GM21447 (cell line): ENCODE measurements around the gene LYRM9.
"Not testable (repeated sequence)": the region's sequence is repeated elsewhere in the genome, so short reads cannot be mapped to it uniquely, and the experiment has no call there.

ENCODE experiments used
- ATAC-seq: cut with Tn5 transposase; IDR thresholded peaks from one replicate; pipeline ENCODE4 v1.9.1; 2021; ENCODE audit not compliant: unreplicated experiment

LYRM9 gene

DNA sequence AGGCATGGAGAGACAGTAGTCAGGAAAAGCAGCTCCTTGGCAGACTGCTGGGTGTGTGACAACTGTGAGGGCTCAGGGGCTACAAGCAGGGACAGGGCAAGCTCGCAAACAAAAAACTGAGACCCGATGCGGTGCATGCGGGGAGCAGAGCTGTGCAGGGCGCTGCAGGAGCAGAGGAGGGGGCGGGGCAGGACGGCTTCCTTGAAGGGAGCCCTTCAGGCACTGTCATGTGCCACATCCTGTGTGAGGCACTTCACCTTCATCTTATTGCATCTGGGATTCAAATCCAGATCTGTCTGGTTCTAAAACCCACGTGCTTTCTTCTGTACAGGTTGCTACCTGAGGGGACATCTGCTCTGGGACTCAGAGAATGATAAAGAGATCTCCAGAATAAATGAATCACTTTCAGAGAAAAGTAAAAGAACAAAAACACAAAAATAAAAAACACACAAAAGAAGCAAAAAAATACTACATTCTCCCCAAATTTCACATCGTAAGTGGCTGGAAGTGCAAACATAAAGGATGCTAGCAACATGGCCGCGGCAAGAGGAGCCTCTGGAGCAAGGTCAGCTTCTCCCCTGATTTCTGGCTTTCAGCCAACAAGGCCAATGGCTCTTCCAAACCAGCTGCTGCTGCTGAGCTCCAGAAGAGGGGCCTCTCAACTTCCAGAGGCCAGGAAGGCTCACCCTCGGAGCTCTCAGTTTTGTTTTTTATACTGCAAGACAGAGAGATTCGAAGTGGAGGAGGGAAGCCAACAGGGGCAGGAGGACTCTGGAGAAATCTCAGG is 14.2 kb downstream of the LYRM9 start:
- no peak for ATAC-seq

DNA sequence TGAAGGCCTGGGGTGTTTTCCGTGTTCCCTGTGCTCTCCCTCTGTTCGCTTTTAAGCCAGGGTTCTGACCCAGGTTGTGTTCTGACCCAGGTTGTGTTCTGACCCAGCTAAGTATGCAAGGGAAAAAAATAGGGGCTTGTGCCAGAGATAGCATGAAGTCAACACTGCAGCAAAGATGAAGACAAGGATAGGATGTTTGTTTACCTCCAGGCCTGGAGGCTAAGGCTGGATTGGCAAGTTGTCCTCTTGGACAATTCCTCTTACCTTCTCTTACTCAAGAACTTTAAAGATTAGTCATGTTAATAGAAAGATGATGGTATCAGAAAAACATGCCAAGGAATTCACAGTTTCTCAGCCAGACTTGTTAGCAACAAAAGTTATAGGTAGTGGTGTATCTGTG is 19.4 kb downstream of the LYRM9 start:
- no peak for ATAC-seq

DNA sequence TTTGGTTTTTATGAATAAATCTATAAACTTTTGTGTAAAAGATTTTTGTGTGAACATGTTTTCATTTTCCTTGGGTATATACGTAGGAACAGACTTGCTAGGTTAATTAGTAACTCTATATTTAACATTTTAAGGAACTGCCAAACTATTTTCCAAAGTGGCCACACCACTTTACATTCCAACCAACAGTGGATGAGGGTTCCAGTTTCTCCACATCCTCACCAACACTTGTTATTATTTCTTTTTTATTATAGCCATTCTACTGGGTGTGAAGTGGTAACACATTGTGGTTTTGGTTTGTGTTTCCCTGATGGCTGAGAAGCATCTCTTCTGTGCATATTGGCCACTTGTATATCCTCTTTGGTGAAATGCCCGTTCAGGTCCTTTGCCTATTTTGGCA is 20.0 kb downstream of the LYRM9 start:
- ATAC-seq = no peak

DNA sequence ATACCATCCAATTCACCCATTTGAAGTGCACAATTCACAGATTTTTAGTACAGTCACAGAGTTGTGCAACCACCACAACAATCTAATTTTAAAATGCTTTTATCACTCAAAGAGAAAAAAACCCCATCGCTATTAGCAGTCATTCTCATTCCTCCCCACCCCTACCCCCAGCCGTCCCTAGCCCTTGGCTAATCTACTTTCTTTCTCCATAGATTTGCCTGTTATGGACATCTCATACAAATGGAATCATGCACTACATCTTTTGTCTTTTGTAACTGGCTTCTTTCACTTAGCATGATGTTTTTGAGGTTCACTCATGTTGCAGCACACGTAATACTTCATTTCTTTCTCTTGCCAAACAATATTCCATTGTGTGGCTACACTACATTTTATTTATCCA is 20.4 kb downstream of the LYRM9 start:
- no peak for ATAC-seq

DNA sequence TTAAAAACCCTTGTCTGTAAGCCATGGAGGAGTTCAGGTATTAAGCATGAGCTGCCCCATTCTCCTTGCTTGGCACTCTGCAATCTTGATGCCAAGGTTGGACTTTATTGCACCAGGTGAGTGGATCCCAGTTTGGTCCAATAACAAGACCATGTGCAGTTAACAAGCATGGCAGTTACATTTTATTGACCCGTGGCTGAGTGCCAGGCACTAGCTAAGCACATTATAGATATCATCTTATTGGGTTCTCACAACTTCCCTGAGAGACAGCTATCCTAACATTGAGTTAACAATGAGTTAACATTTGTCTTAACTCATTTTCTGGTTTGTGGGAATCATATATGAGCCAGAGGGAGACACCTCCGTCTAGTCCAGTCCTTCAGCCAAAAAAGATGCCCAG is 21.8 kb downstream of the LYRM9 start:
- ATAC-seq = no peak

DNA sequence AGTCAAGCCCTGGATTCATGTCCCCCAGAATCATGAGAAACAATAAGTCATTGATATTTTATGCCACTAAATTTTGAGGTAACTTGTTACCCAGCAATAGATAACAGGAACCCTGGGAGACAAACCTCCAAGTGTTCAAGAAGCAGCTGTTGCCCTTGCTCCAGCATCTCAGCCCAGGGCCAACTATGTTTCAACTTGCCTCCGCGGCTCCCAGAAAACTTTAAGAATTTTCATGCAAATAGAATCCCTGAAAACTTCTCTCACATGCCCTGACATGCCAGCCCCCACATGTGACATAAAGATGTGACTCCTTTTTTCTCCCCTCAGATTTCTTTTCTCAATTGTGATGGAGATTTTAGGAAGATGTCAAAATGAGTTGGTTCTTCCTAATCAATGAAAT is 22.8 kb downstream of the LYRM9 start:
- no peak for ATAC-seq

DNA sequence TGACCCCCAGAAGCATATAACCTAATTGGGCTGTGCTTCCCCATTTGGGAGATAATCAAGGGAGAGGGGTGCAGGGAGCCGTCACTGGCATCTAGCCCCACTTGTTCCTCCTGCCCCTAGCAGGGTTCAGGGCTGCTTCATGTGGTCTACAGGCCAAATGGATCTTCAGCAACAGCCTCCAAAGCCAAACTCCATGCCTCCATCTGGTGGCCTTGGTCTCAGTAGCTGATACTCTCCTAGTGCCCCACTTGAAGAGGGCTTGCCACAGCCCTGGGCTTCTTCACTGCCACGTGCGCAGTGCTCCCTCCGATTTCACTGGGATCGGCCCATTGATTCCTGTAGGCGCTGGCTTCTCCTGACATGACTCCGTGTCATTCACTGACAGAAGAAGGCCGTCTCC is 24.6 kb downstream of the LYRM9 start:
- ATAC-seq = no peak

DNA sequence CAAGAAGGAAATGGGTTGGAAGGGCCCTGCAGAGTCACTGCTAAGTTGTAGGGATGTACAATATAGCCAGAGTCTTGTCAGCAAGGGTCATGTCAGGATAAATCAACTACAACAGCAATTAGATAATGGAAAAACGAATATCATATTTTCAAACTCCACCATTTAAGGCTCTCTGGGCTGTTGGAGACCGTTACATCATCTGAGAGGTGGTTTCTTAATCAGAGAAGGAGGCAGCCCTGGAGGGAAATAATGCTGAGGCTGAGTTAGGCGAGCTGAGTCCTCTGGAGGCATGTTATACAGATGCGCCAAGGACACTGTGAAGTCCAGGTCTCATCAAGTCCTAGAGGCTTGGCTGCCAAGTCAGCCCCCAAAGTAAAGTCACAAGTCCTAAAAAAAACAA is 30.3 kb downstream of the LYRM9 start:
- ATAC-seq = no peak

DNA sequence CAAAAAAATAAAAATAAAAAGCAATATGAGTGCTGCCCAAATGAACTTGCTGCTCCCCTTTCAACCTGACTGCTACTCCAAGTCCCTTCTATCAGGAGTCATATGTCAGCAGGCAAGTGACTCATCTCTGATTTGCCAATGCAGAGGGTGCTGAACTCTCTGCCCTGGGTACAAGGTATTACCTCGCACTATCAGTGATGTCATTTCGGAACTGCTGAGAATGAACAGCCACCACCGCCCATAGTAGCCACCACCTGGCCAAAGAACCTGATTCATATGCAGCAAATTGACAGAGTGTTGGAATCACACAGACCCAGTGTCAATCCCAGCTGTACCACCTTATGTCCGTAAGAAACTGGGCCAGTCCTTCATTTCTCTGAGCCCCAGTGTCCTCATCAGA is 31.2 kb downstream of the LYRM9 start:
- ATAC-seq = no peak

DNA sequence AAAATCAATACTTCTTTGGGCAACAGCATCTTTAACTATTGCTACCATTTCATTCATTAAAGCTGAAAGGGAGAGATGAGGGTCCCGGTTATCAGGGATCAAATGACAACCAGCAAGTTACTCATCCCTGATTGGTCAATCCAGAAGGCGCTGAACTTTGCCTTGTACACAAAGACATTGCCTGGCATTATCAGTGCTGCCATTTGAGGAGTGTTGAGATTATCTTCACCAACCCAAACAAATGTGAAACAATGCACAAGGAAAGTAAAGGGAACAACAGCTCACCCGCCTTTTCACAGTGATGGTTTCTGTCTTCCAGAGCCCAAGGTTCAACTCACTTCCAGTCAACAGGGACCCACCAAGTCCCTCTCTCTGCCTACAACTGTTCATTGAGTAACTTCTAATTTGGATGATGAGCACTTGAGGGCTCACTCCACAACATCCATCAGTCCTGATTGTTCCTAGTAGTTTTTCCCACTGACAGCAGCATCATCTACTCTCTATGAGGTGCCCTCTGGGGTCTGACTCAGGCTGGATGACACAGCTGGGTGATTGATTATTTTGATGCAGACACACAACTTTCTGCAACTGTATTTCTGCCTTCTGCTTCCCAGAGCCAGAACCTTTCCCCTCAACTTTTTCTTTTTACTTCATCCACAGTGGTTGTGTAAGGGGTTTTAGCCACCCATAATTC is 32.0 kb downstream of the LYRM9 start:
- ATAC-seq = no peak

DNA sequence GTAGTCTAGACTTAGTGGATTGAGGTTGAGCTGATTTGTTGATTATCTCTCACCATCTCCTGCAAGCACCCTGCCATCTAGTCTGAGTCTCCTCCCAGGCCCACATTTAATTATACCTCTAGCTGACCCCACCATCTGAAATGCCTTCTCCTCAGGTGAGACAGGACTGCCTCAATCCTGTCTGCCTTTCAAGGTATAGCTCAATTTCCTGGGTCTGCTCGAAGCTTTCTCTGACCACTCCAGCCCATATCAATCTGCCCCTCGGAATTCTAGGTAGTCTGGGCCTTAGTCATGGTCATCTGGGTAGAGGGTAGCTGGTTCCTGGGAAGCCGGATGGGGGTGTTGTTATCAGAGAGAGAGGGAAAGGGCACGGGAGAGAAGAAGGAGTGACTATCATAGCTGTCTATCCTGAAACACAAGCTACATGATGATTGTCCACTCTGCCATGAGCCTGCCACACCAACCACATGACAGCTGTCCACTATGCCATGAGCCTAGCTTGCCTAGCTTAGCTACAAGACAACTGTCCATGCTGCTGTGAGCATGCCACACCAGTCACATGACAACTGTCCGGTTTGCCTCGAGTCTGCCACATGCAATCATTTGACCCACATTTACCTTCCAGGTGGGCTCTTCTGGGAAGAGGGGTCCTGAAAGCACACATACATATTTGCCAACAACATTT is 34.4 kb downstream of the LYRM9 start:
- ATAC-seq = no peak

DNA sequence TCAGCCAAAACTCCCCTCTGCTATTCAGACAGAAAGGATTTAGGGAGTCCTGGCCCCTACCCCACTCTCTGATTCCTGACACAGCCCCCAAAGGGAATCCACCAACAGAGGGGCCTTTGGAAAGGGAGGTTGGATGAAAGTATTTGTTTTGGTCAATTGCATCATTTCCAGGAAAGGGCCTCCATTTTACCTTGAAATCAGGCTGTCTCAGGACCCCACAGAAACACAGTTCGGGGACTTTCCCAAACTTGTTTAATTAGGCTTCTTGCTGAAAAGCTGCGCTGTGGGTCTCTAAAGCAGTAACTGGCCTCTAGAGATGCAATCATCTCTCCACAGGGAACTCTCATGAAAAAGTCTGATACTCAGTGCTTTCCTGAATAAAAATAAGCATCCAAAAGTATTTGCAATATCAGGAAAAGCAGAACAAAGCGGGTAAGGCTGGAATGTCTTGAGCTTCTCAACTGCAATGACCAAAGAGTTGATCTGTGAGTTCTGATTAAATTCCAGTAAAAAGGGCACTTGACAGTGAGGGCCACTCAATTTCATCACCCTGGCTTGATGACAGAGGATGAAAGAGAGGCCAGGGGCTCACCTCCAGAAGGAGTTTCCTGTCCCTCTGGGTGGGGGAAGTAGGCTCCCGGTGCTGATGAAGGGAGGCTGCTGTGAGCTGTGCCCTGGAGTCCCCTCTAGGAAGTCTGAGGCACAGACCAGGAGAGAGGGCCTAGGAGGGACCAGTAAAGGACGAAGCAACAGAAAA is 36.3 kb downstream of the LYRM9 start:
- ATAC-seq = no peak

DNA sequence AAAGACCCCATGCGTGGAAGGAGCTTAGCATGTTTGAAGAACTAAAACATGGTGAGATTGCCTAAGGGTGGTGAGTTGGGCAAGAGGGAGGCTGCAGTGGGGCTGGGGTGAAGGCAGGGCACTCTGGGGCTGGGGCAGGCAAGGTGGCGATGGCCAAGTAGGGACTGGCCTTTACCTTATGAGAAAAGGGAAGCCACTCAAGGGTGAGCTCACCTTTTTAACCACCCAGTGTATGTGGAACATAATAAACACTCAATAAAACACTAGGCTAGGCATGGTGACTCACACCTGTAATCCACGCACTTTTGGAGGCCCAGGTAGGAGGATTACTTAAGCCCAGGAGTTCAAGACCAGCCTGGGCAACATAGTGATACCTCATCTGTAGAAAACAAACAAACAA is 37.7 kb downstream of the LYRM9 start:
- ATAC-seq = no peak

DNA sequence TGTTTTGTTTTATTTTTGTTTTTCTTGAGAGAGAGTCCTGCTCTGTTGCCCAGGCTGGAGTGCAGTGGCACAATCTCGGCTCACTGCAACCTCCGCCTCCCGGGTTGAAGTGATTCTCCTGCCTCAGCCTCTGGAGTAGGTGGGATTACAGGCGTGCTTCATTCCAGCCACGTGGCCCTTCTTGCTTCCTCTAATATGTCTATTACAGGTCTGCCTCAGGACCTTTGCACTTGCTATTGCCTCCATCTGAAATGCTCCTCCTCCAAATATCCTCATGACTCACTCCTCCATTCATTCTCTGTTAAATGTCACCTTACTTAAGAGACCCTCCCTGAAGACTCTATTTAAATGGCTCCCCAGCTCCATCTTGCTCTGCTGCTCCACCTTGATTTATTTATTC is 39.0 kb downstream of the LYRM9 start:
- no peak for ATAC-seq

DNA sequence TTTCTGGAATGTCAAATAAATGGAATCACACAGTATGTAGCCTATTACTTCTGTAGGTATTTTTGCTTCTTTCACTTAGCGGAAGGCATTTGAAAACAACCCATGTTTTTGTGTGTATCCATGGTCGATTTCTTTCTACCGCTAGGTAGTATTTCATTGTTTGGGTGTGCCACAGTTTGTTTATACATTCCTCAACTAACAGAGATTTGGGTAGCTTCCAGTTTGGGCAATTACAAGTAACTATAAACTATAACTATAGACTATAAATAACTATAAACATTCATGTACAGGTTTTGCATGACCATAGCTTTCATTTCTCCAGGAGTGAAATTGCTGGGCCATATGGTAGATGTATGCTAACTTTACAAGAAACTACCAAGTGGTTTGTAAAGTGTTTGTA is 40.1 kb downstream of the LYRM9 start:
- ATAC-seq = no peak

DNA sequence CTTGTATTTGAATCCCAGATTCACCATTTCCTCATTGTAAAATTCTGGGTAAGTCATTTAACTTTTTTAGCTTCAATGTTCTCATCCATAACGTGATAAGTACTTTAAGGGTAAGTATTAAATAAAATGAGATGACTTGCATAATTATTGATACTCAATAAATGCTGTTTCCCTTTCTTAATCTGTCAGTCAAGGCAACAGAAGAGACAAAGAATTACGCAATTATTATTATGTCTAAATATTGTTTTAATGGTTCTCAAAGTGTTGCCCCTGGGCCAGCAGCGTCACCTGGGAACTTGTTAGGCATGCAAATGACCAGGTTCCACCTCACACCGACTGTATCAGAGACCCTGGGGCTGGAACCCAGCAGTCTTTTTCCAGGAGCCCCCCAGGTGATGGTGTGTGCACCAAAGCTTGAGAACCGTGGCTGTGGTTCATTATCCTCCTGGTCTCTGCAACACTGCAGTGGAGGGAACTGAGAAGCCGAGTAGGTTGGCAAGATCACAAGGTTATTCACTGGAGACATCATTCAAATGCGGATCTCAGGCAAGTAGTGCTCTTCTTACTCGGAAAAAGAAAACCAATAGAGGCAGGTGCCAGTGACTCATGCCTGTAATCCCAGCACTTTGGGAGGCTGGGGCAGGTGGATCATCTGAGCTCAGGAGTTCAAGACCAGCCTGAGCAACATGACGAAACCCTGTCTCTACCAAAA is 43.5 kb downstream of the LYRM9 start:
- ATAC-seq = no peak

DNA sequence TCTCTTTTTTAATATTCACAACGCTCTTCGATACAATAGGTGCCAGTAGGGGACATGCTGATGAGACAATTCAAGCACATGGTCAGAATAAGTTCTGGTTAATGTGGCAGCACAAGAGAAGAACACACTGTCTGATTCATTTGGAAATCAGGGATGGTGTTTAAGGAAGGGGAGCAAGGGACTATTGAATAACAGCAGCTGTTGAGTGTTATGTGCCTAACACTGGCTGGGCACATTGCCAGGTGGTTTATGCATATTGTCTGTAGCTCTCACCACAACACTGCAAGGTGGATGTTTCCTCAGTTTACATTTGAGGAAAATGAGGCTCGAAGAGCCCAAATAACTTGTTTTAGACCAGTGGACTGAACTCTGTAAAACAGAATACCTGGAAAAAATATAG is 44.2 kb downstream of the LYRM9 start:
- ATAC-seq = no peak

DNA sequence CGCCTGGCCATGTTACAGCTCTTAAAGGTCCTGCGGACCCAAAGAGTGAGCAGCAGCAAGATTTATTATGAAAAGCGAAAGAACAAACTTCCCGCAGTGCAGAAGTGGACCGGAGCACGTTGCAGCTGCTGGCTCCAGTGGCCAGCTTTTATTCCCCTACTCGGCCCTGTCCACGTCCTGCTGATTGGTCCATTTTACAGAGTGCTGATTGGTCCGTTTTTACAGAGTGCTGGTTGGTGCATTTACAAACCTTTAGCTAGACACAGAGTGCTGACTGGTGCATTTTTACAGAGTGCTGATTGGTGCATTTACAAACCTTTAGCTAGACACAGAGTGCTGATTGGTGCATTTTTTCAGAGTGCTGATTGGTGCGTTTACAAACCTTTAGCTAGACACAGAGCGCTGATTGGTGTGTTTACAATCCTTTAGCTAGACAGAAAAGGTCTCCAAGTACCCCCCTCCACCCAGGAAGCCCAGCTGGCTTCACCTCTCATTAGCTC is 46.3 kb downstream of the LYRM9 start:
- not testable (repeated sequence) for ATAC-seq

DNA sequence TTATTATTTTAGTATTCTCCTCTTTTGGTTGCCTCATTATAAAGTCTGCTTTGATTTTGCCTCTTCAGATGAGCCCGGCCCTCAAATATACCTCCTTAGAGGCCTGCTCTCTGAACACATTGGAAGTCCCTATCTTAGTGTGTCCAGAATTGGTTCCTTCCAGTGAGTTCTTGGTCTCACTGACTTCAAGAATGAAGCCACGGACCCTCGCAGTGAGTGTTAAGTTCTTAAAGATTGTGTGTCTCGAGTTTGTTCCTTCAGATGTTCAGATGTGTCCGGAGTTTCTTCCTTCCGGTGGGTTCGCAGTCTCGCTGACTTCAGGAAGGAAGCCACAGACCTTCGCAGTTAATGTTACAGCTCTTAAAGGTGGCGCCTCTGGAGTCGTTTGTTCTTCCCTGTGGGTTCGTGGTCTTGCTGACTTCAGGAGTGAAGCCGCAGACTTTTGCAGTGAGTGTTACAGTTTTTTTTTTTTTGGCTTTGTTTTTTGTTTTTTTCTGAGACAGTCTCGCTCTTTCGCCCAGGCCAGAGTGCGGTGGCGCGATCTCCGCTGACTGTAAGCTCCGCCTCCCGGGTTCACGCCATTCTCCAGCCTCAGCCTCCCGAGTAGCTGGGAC is 47.0 kb downstream of the LYRM9 start:
- no peak for ATAC-seq
